Cerebellar nuclear complex (tissue), 1 donor: ENCODE measurements around the gene CUEDC1.

ENCODE experiments used
- DNase-seq, 2 experiments: peaks; one replicate each; lab custom pipeline; 2025; lab: John Stamatoyannopoulos, UW

The CUEDC1 gene

DNA sequence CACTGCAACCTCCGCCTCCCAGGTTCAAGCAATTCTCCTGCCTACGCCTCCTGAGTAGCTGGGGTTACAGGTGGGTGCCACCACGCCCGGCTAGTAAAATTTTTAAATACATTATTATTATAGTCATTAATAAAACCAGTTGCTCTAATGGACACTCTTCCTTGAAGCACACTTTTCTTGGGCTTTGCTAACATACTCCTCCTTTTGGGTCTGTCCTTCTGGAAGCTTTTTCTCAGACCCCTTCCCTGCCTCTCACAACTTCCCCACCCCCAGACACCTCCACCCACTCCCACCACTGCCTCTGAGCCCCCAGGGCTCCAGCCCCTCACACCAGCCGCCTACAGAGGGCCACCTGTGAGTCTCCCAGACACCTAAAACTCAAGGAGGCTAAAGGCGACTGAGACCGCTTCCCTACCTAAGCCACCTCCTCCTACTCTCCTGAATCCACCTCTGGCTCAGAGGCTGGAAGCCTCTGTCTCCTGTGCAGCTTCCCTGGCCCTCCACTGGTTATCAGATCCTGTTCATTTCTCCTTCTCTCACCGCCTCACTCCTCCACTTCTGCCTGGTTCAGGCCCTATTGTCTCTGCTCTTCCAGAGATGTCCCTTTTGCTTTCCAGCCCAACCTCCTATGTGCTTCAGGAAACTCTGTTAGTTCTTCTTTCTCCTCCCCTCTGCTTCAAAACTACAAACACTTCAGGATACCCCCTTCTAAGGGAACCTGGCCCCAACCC lies 2.1 kb upstream of the CUEDC1 start:
- no peak for DNase-seq

DNA sequence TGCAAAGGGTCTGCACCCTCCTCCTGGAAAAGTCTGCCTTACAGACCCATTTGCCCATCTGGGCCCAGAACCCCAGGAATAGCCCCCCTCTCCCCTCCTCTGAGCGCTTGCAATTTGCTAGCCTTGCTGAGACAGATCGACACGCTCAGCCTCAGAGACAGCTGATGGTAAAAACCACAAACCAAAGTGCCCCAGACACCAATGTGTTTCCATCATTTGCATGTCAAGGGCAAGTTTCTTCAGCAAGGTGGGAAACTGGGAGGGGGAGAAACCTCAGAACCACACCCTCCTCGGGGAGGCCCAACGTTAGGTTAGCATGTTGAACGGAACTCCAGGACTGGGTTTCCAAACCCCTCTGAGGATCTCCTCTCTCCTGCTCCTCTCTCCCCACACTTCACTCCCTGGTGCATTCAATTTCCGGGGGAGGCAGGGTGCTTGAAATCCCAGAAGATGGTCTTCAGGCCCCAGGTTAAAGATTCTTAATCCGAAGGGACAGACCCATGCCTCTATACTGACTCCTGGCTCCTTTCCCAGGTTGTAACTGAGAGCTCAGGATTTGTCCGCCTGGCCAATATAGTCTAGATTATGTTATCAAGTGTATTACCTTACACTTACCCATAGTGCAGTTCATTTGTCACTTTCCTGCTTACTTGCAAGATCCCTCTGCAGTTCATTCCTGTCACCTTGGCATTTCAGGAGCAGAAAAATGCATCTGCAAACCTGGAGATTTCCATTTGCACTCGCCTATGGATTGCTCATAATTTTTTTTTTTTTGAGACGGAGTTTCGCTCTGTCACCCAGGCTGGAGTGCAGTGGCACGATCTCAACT lies 1.3 kb upstream of the CUEDC1 start:
- no peak for DNase-seq

DNA sequence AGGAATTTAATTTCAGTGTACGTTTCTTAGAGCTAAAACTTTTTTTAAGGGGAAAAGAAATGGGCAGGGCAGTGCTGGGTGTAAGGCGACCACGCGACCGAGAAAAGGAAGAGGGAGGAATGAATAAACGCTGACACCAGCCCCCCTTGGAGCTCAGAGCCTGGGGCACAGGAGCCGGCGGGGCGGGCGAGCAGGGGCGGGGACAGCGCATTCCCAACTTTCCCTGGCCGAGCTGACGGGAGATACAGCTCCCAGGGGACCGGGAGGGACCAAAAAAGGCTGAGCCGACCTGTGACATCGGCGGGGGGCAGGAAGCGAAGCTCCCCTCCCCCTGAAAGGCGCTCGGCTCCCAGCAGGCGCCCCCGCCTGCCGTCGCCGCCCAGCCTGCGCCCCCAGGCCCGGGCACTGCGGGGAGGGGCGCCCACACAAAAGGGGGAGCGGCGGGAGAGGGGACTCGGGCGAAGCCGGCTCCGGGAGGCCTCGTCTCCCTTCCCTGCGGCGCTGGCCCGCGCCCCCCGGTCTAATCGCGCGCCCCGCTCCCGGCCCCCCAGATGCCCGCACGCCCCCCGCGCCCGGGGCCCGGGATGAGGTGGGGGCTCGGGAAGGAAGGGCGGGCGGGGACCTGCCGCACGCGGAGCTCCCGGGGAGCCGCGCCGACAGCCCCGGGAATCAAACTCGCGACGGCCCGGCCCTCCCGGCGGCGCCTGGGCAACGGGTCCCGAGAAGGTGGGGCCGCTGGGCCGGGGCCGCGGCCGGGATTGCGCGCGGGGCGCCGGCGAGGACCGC lies 622 bp downstream of the CUEDC1 start:
- no peak for DNase-seq

DNA sequence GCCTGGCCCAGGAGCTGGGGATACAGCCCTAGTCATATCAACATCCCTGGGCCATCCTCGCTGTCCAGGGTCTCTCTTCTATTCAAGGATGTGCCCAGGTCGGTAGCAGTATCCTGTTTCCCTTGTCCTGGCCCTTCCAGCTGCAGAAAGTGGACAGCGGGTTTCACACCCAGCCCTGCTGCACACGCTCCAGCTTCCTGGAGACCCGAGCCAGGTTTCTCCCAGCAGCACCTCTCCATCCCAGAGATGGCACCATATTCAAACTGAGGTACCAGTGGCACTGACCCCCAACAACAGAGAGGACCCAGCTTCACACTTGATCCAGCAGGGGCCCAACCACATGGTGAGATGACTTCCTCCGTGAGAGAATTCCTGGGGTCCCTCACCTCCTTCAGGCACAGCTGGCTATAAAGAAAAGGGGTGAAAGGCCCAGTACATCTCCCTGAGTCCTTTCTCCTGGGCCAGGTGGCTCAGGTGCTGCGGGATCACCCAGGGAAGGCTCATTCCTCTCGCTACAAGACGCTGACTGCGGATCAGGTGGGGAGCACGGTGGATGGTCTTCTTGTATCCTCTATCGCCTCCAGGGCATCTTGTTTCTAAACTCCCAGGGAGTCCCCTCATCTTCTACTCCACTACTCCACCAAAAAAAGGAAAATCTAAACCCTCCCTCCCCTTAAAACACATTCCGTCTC lies 1.4 kb downstream of the CUEDC1 start:
- no peak for DNase-seq

GRCh38 chr17:57953219-57953618 lies 2.0 kb downstream of the CUEDC1 start:
- no peak for DNase-seq

DNA sequence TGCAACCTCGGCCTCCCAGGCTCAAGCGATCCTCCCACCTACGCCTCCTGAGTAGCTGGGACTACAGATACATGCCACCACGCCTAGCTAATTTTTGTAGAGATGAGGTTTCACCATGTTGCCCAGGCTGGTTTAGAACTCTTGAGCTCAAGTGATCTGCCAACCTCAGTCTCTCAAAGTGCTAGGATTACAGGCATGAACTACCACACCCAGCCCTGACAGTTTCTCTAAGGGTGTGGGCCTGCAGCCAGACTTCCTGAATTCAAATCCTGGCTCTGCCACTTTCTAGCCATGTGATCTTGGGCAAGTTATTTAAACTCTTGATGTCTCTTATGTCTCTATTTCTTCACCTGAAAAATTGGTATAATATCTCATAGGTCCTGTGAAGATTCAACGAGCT lies 5.6 kb downstream of the CUEDC1 start:
- DNase-seq: no peak

GRCh38 chr17:57948555-57949420 lies 6.4 kb downstream of the CUEDC1 start:
- DNase-seq: no peak

GRCh38 chr17:57948169-57948554 lies 7.0 kb downstream of the CUEDC1 start:
- no peak for DNase-seq

- no peak for DNase-seq
These were observed 7.8 kb downstream of the CUEDC1 start for GRCh38 chr17:57947369-57947768.

DNA sequence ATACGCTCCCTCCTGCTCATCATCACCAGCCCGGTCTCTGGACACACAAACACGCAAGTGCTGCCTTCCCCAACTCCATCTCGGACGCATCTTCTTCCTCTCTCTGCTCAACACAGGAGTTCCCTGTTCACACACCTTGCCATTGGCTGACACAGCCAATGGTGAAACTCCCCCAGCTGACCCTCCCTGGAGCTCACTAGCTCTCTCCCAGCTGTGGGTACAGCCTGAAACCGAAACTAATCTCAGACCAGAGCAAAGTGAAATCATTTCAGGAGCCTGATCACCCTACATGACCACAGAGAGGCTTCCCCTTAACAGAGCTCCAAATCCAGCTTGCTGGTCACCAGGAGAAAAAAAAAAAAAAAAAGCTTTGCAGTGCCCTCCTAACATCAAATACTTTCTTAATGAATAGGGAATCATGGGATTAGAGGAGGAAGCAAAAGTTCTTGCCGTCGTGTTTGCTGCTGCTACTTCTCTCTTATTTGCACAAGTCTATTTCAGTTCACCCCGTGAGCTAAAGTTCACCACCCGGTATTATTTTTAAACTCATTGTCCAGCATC lies 8.3 kb downstream of the CUEDC1 start:
- DNase-seq: no peak

- DNase-seq: no peak
These were observed 9.0 kb downstream of the CUEDC1 start for GRCh38 chr17:57945996-57946797.

DNA sequence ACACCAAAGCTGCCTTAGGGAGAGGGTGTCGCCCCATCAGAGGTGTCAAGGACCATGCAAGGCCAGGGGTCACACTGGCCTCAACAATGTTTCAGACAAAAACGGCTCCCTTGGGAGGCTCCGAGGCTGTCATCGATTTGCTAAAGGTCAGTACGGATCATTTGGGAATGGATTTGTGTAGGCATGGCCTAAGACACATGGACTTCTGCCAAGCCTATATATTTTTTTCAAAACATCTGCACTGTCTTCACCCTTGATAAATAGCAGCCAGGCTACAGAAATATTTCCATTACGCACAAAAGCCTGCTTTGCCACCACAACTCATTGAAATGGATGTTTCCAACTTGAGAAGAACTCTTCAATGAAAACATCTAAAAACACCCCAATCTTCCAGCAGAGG lies 10.3 kb downstream of the CUEDC1 start:
- DNase-seq: no peak

GRCh38 chr17:57943645-57944044 lies 11.6 kb downstream of the CUEDC1 start:
- DNase-seq: no peak

- DNase-seq: no peak
These were observed 12.1 kb downstream of the CUEDC1 start for GRCh38 chr17:57943140-57943539.

DNA sequence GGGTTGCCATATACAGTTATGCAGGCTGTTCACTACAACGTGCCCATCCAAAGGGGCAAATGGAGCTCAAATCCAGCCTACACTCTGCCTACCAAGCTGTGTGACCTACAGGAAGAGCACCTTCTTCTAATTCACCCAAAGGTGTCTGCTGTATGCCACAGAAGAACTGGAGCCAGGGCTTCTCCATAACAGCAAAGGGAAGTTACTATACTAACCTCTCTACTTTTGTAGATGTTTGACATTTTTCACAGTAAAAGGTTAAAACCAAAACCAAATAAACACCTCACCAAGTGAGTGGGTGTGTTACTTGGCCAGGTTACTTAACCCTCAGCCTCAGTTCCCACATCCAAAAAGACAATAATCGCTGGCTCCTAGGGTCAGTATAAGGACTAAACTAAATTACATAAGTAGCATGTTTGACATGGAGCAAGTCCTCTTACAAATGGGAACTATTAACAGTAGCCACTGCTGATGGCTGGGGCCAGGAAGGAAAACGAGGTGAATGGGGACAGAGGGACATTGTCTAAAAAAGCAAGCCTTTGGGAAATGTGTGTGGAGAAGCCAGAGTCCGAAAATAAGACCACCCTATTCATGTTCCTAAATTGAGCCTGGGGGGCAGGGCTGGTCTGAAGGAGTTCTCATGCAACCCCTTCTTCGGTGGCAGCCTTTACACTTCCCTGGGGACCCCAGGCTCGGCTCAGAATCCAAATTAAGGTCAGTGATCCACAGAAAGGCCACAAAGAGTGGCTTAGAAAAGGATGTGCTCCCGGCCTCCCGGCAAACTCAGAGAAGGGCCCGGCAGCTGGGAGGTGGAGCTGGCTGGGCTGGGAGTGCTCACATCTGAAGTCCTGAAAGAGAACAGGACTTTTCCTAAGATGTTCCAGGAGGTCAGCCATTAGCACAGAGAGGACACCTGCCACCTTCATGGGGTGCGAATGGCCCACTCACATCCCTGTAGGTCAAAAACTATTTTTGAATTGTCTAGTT lies 13.5 kb downstream of the CUEDC1 start:
- DNase-seq: no peak

- no peak for DNase-seq
These were observed 14.4 kb downstream of the CUEDC1 start for GRCh38 chr17:57940653-57941329.

DNA sequence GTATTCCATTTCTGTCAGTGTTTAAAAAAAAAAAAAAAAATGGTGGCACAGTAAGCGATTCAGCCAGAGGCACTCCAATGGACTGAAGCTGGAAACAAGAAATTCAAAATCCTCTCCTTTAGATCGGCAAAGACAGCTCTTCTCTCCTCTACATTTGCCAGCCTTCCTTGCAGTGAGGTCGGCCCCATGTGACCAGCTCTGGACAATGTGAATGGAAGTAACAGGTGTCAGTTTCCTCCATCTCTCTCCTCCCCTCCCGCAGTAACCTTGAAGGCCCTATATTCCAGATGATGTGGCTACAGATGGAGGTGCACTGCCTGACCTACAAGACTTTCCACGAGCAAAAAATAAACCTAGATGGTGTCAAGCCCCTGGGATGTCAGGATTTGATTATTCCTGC lies 15.0 kb downstream of the CUEDC1 start:
- peak in 1 of 2 experiments; percentile 8 for DNase-seq

GRCh38 chr17:57939797-57940196 lies 15.4 kb downstream of the CUEDC1 start:
- no peak for DNase-seq
